ENCODE measurements around the gene SYNE2.

SYNE2 gene

DNA sequence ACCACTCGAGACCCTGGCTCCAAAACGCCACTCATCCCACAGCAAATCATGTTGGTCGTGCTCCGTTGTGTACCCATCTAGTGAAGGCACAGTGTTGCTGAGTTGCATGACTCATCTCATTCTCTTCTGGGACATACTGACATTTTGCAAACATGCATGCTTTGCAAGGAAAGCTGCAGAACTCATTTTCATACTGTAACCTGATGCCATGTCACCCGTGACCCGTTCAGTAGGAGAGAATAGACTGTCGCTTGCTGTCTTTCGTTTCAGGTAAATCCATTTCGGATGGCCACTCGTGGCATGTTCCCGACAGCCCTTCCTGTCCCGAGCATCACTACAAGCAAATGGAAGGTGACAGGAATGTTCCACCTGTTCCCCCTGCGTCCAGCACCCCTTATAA is 363.2 kb downstream of the SYNE2 start:
- no peaks in the 10 kb centered on the region for H3K27me3 ChIP-seq
- H3K4me3 ChIP-seq = no peak overlapping the region
- H4K20me1 ChIP-seq = no peaks in the 10 kb centered on the region; a peak in 1 of 22 replicates
- TF ChIP-seq Cebpa-rat (IDR thresholded peaks at IDR 0.05) = no peak
- no peak overlapping the region for H3K27ac ChIP-seq
- no peak overlapping the region for H3K9ac ChIP-seq
- no peak overlapping the region for H3K4me2 ChIP-seq
- no peaks in the 10 kb centered on the region for H3K9me3 ChIP-seq (replicated peaks in 1 of 11)
- peaks cover 7 to 44% (median 40%) of the 10 kb centered on the region in 10 experiments for H3K4me1 ChIP-seq
- peaks cover 18 to 98% (median 60%) of the 10 kb centered on the region in 11 experiments for H3K36me3 ChIP-seq

DNA sequence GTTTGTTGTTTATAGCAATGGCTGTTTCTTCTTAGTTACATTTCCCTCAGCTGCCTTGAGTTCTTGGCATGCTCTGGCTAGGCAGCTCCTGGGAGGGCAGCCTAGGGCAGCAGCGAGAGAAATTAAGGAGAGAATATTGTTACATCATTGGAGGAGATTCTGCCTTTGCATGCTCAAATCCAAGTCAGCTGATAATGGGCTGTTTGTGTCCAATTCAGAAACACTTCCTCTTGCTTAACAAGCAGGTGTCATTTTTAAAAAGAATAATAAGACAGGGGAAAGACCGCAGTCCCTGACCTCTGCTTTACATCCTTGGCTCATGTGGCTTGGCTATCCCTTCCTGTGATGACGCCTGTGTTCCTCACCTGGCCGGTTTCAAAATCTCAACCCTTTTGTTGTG is 364.5 kb downstream of the SYNE2 start:
- Histone ChIP-seq H3K4me2 (peak overlapping the region in 9 of 11 experiments; percentile 1 to 89 (median 41); a peak in 15 of 22 replicates), H3K27me3 (no peaks in the 10 kb centered on the region), H4K20me1 (no peaks in the 10 kb centered on the region), H3K4me3 (no peak overlapping the region), H3K27ac (no peak overlapping the region), H3K36me3 (peaks cover 16 to 89% (median 48%) of the 10 kb centered on the region in 11 experiments), H3K9ac (0 out of 22 replicates have a peak overlapping the region, but pooled peaks of 1 of the 11 experiments have one; percentile 0), H3K9me3 (replicated peaks in 1 of 11) (no peaks in the 10 kb centered on the region), H3K4me1 (peaks cover 15 to 57% (median 54%) of the 10 kb centered on the region in 10 experiments)
- TF ChIP-seq Cebpa-rat (IDR thresholded peaks at IDR 0.05) = no peak

- Histone ChIP-seq H3K36me3 (peaks cover 16 to 83% (median 43%) of the 10 kb centered on the region in 11 experiments), H3K9ac (0 out of 22 replicates have a peak overlapping the region, but pooled peaks of 1 of the 11 experiments have one; percentile 0), H4K20me1 (no peaks in the 10 kb centered on the region), H3K4me2 (peak overlapping the region in 8 of 11 experiments; percentile 32 to 89 (median 42); a peak in 14 of 22 replicates), H3K4me1 (peaks cover 16 to 63% (median 59%) of the 10 kb centered on the region in 10 experiments), H3K27me3 (no peaks in the 10 kb centered on the region), H3K9me3 (replicated peaks in 1 of 11) (no peaks in the 10 kb centered on the region), H3K27ac (no peak overlapping the region), H3K4me3 (no peak overlapping the region)
- TF ChIP-seq Cebpa-rat (IDR thresholded peaks at IDR 0.05) = no peak
Observed at GRCh38 chr14:64217834-64218233, 365.0 kb downstream of the SYNE2 start.

DNA sequence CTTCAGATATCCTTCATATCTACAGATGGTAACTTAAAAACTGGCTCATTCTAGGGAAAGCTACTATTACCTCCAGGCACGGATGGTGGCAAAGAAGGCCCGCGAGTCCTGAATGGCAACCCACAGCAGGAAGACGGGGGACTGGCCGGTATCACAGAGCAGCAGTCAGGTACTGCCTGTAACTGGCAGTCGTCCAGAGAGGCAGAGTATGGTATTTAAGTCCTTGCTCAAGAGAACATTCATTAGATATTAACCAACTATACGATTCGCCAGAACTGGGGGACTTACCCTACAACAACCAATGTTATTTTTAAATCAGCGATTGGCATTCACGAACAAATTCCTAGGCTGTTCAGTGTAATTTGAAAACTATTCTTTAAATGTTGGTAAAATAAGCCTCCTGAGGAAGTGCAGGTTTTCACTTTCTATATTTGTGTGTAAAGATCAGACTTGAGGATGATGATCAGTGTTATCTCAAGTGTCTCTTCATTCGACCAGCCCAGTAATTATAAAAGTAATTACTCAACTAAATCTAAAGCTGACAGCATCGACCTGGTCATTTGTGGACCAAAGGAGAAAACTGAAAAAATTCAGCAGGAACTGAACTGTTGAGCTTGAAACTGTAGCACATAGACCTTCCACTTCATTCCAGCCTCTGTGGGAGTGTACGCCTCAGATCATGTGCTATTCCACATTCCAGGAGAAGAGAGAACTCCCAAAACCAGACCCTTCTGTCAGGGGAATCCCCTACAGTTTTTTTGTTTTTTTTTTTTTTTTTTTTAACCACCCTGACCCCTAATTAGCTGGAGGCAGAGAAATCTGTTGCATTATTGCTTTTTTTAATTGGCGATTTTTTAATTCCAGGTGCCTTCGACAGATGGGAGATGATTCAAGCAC is 365.8 kb downstream of the SYNE2 start:
- no peak overlapping the region for H3K9ac ChIP-seq
- H3K27ac ChIP-seq = no peak overlapping the region
- 0 out of 22 replicates have a peak, but pooled peaks cover 0 to under 1% (median 0%) of the 10 kb centered on the region in 11 experiments for H4K20me1 ChIP-seq
- no peaks in the 10 kb centered on the region for H3K27me3 ChIP-seq
- H3K9me3 ChIP-seq (replicated peaks in 1 of 11) = no peaks in the 10 kb centered on the region
- peaks cover 16 to 78% (median 41%) of the 10 kb centered on the region in 11 experiments for H3K36me3 ChIP-seq
- peak overlapping the region in 6 of 11 experiments; percentile 39 to 89 (median 60); a peak in 10 of 22 replicates for H3K4me2 ChIP-seq
- peaks cover 16 to 70% (median 66%) of the 10 kb centered on the region in 10 experiments for H3K4me1 ChIP-seq
- H3K4me3 ChIP-seq = no peak overlapping the region
- TF ChIP-seq Cebpa-rat (IDR thresholded peaks at IDR 0.05) = no peak

GRCh38 chr14:64220056-64220455 is 367.3 kb downstream of the SYNE2 start:
- H3K4me1 ChIP-seq = peaks cover 16 to 73% (median 66%) of the 10 kb centered on the region in 10 experiments
- H3K9ac ChIP-seq = peak overlapping the region in 2 of 11 experiments; percentile 41 to 54; a peak in 2 of 22 replicates
- H3K4me2 ChIP-seq = peak overlapping the region in 10 of 11 experiments; percentile 22 to 89 (median 74); a peak in 20 of 22 replicates
- H3K9me3 ChIP-seq (replicated peaks in 1 of 11) = no peaks in the 10 kb centered on the region
- 0 out of 22 replicates have a peak, but pooled peaks cover 0 to 1% (median 0%) of the 10 kb centered on the region in 11 experiments for H3K27me3 ChIP-seq
- no peak overlapping the region for H3K4me3 ChIP-seq
- H4K20me1 ChIP-seq = 0 out of 22 replicates have a peak, but pooled peaks cover 0 to 9% (median 0%) of the 10 kb centered on the region in 11 experiments
- no peak for TF ChIP-seq Cebpa-rat (IDR thresholded peaks at IDR 0.05)
- peak overlapping the region in 4 of 11 experiments; percentile 30 to 66 (median 51); a peak in 4 of 22 replicates for H3K27ac ChIP-seq
- H3K36me3 ChIP-seq = peaks cover 13 to 78% (median 37%) of the 10 kb centered on the region in 11 experiments; a peak in 21 of 22 replicates

DNA sequence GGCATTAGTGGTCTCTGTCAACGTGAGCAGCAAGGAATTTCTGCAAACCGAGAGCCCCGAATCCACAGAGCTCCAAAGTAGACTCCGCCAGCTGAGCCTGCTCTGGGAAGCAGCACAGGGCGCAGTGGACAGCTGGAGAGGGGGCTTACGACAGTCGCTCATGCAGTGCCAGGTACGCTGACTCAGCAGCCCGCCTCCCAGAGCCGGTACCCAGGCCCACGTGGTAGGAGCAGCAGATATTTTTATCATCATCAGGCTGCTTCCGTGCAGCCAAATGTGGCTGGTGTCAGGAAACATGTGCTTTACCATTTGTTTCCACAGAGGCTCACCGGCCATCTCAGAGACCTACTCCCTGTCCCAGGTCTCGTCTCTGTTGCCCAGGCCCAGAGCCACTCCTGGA is 367.7 kb downstream of the SYNE2 start:
- Histone ChIP-seq H3K36me3 (peaks cover 11 to 78% (median 33%) of the 10 kb centered on the region in 11 experiments; a peak in 20 of 22 replicates), H3K4me1 (peaks cover 16 to 73% (median 66%) of the 10 kb centered on the region in 10 experiments), H3K4me2 (peak overlapping the region; percentile 22 to 89 (median 72))

GRCh38 chr14:64221391-64222003 is 368.7 kb downstream of the SYNE2 start:
- Histone ChIP-seq H3K4me1 (peaks cover 16 to 76% (median 66%) of the 10 kb centered on the region in 10 experiments), H3K27ac (peak overlapping the region in 5 of 11 experiments; percentile 30 to 66 (median 50); a peak in 5 of 22 replicates), H3K27me3 (peaks cover 0 to 4% (median 0%) of the 10 kb centered on the region in 11 experiments; a peak in 1 of 22 replicates), H3K4me2 (peak overlapping the region; percentile 22 to 89 (median 72)), H3K9me3 (replicated peaks in 1 of 11) (no peaks in the 10 kb centered on the region), H3K9ac (no peak overlapping the region), H3K4me3 (no peak overlapping the region), H3K36me3 (peaks cover 2 to 72% (median 22%) of the 10 kb centered on the region in 11 experiments; a peak in 15 of 22 replicates), H4K20me1 (peaks cover 0 to 14% (median 0%) of the 10 kb centered on the region in 11 experiments; a peak in 1 of 22 replicates)
- TF ChIP-seq Cebpa-rat (IDR thresholded peaks at IDR 0.05) = no peak

More for the DNA sequence above, 367.7 kb downstream of the SYNE2 start:
- Histone ChIP-seq H3K9ac (peak overlapping the region in 2 of 11 experiments; percentile 41 to 54; a peak in 3 of 22 replicates), H3K4me3 (no peak overlapping the region), H3K27me3 (peaks cover 0 to 4% (median 0%) of the 10 kb centered on the region in 11 experiments; a peak in 1 of 22 replicates), H4K20me1 (peaks cover 0 to 12% (median 0%) of the 10 kb centered on the region in 11 experiments; a peak in 1 of 22 replicates), H3K27ac (peak overlapping the region in 6 of 11 experiments; percentile 11 to 66 (median 48); a peak in 9 of 22 replicates), H3K9me3 (replicated peaks in 1 of 11) (no peaks in the 10 kb centered on the region)
- no peak for TF ChIP-seq Cebpa-rat (IDR thresholded peaks at IDR 0.05)

DNA sequence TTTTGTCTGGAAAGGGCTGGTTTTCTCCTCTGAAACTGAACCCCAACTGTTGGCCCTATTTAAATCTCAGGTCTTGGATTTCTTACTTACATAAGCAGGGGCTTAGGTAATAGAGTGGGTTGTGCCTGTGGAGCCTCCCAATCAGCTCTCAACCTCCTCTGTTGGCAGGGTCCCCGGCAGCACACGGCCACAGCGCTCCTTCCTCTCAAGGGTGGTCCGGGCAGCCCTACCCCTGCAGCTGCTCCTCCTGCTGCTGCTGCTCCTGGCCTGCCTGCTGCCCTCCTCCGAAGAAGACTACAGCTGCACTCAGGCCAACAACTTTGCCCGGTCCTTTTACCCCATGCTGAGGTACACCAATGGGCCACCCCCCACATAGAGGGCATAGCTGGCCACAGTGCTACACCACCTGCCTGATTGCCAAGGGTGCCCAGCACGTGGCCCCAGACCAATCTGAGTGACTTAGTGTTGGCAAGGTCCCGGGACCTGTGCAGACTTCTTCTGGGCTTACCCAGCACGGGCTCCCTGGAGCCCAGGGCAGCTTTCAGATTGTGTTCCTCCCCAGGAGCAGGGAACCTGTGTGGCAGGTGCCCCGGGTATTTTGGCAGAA is 372.4 kb downstream of the SYNE2 start:
- no peak overlapping the region for H3K27ac ChIP-seq
- no peak overlapping the region; a peak in 1 of 22 replicates for H3K9ac ChIP-seq

More for the DNA sequence above, 372.4 kb downstream of the SYNE2 start:
- Histone ChIP-seq H3K4me3 (no peak overlapping the region), H4K20me1 (peaks cover 0 to 14% (median 0%) of the 10 kb centered on the region in 11 experiments; a peak in 2 of 22 replicates), H3K9me3 (replicated peaks in 1 of 11) (no peaks in the 10 kb centered on the region), H3K36me3 (peaks cover 6 to 49% (median 26%) of the 10 kb centered on the region in 11 experiments; a peak in 17 of 22 replicates), H3K4me1 (peaks cover 14 to 63% (median 52%) of the 10 kb centered on the region in 10 experiments), H3K4me2 (no peak overlapping the region), H3K27me3 (peaks cover 0 to 22% (median 5%) of the 10 kb centered on the region in 11 experiments; a peak in 5 of 22 replicates)
- TF ChIP-seq Cebpa-rat (IDR thresholded peaks at IDR 0.05) = no peak
